HepG2 (cell line): ENCODE results near the gene MISP3. TPM values are rescaled to one million over a fixed set of nuclear protein-coding genes. Genes with fewer than 3 reads are reported as not detected.

Source experiments
- ASH2L ChIP-seq: fragments of 300-600, 200-600 bp; sonication (generic); IDR thresholded peaks from 2 replicates; pipeline ENCODE4 v1.7.0; 2017; ENCODE audit warnings: low read depth, mild to moderate bottlenecking, moderate library complexity, mixed read lengths, low read length; ENCODE audit not compliant: insufficient read length
- DMAP1 ChIP-seq: IDR thresholded peaks from 2 replicates; pipeline ENCODE4 v1.6.1; 2016
- GMEB2 ChIP-seq: IDR thresholded peaks from 2 replicates; pipeline ENCODE4 v1.6.1; 2016; ENCODE audit warnings: missing biosample characterization, missing genetic modification reagents, low read depth
- HNRNPL ChIP-seq: fragments of 200-400 bp; formaldehyde crosslinking; IDR thresholded peaks from 2 replicates; pipeline ENCODE4 v1.6.1; 2017; ENCODE audit warnings: mild to moderate bottlenecking, low read depth, low read length
- JDP2 ChIP-seq: sonication (generic); formaldehyde crosslinking; IDR thresholded peaks from 2 replicates; pipeline ENCODE4 v1.8.1; 2022; ENCODE audit warnings: missing genetic modification reagents, borderline replicate concordance
- KDM5B ChIP-seq: sonication (generic); formaldehyde crosslinking; IDR thresholded peaks from 2 replicates; pipeline ENCODE4 v1.4.0; 2020; ENCODE audit warnings: missing genetic modification reagents, mild to moderate bottlenecking, borderline replicate concordance
- NRL ChIP-seq: sonication (generic); formaldehyde crosslinking; IDR thresholded peaks from 2 replicates; pipeline ENCODE4 v1.5.0; 2020; ENCODE audit warnings: missing genetic modification reagents, mild to moderate bottlenecking, moderate library complexity, borderline replicate concordance
- PCBP2 ChIP-seq: fragments of 200-400 bp; formaldehyde crosslinking; optimal IDR thresholded peaks from 2 replicates; pipeline ENCODE3; 2018; ENCODE audit warnings: low read length, low read depth; ENCODE audit not compliant: poor library complexity, severe bottlenecking
- RARA ChIP-seq: IDR thresholded peaks from 2 replicates; pipeline ENCODE4 v1.6.1; 2016; ENCODE audit warnings: missing genetic modification reagents, missing compliant biosample characterization
- REL ChIP-seq: sonication (generic); formaldehyde crosslinking; conservative IDR thresholded peaks from 2 replicates; pipeline ENCODE4 v1.8.0; 2022; ENCODE audit warnings: mild to moderate bottlenecking, missing genetic modification reagents, moderate library complexity
- RNF219 ChIP-seq: sonication (generic); formaldehyde crosslinking; IDR thresholded peaks from 2 replicates; pipeline ENCODE4 v1.5.0; 2020; ENCODE audit warnings: mild to moderate bottlenecking, missing genetic modification reagents
- SALL1 ChIP-seq: sonication (generic); formaldehyde crosslinking; IDR thresholded peaks from 2 replicates; pipeline ENCODE4 v1.8.0; 2022; ENCODE audit warnings: mild to moderate bottlenecking, missing genetic modification reagents
- TIGD3 ChIP-seq: sonication (generic); formaldehyde crosslinking; IDR thresholded peaks from 2 replicates; pipeline ENCODE4 v1.5.1; 2020; ENCODE audit warnings: mild to moderate bottlenecking, missing genetic modification reagents, borderline replicate concordance
- ZFP91 ChIP-seq: sonication (generic); formaldehyde crosslinking; IDR thresholded peaks from 2 replicates; pipeline ENCODE4 v1.9.0; 2022; ENCODE audit warnings: missing genetic modification reagents, mild to moderate bottlenecking, borderline replicate concordance
- ZMAT3 ChIP-seq: sonication (generic); formaldehyde crosslinking; conservative IDR thresholded peaks from 2 replicates; pipeline ENCODE4 v1.7.0; 2021; ENCODE audit warnings: missing genetic modification reagents
- ZNF362 ChIP-seq: sonication (generic); formaldehyde crosslinking; IDR thresholded peaks from 2 replicates; pipeline ENCODE4 v1.4.0; 2020; ENCODE audit warnings: missing genetic modification reagents, mild to moderate bottlenecking, borderline replicate concordance
- ZNF75D ChIP-seq: sonication (generic); formaldehyde crosslinking; IDR thresholded peaks from 2 replicates; pipeline ENCODE4 v1.8.1; 2023; ENCODE audit warnings: missing genetic modification reagents, mild to moderate bottlenecking, borderline replicate concordance
- ZNF788 ChIP-seq: sonication (generic); formaldehyde crosslinking; IDR thresholded peaks from 2 replicates; pipeline ENCODE4 v1.5.0; 2020; ENCODE audit warnings: mild to moderate bottlenecking, missing genetic modification reagents, borderline replicate concordance
- ZSCAN12 ChIP-seq: sonication (generic); formaldehyde crosslinking; IDR thresholded peaks from 2 replicates; pipeline ENCODE4 v1.9.0; 2021; ENCODE audit warnings: mild to moderate bottlenecking, missing genetic modification reagents
- ZSCAN21 ChIP-seq: sonication (generic); formaldehyde crosslinking; IDR thresholded peaks from 2 replicates; pipeline ENCODE4 v1.8.0; 2022; ENCODE audit warnings: mild to moderate bottlenecking, missing genetic modification reagents, moderate library complexity, borderline replicate concordance
- polyA plus RNA-seq, 8 experiments: library from polyadenylated mRNA; depleted of rRNA in 3 of 8; stranded (reverse) in 7 of 8; unstranded in 1 of 8; fragments of >200 nt; fragmentation: Illumina TruSeq in 4 of 8; extraction: Trizol in 4 of 8; gene quantifications; 2 replicates each; pipeline versions ENCODE4 v1.2.1 to v1.2.3, GENCODE V29; 2011 to 2016; ENCODE audit warnings: low read depth in 4 of 8, missing spikeins in 1 of 8, mixed read lengths in 1 of 8; ENCODE audit not compliant: insufficient read depth in 1 of 8
- total RNA-seq, 5 experiments: library from RNA; depleted of rRNA; stranded (reverse); fragments of >200 nt; fragmentation: Illumina TruSeq; extraction: Trizol; gene quantifications; 2 replicates each; pipeline ENCODE4 v1.2.3, GENCODE V29; 2016; ENCODE audit warnings: low read depth in 1 of 5

MISP3 gene
- total and polyA plus RNA-seq, 2 of the 13 experiments (the other 11 are each of a cell fraction or from before 2014, with no cell fraction given) = 2.5 to 5.4 TPM

GRCh38 chr19:14073925-14074838 lies 1.6 kb downstream of the MISP3 start (continued):
- no peak for TF ChIP-seq RNF219 (CRISPR knock-in tag)
- 0 out of 2 replicates have a peak, but pooled peaks have one; percentile 30 for TF ChIP-seq NRL (CRISPR knock-in tag)
- TF ChIP-seq KDM5B = peak; percentile 57; the same call in 1 of the 2 replicates
- 0 out of 2 replicates have a peak, but pooled peaks have one; percentile 9 for TF ChIP-seq ZNF788 (CRISPR knock-in tag)
- no peak for TF ChIP-seq ZNF75D
- TF ChIP-seq TIGD3 = no peak
- no peak for TF ChIP-seq ZSCAN21 (CRISPR knock-in tag)
- no peak for TF ChIP-seq RARA
- no peak for TF ChIP-seq JDP2 (CRISPR knock-in tag)
- peak; percentile 19 for TF ChIP-seq ASH2L
- TF ChIP-seq ZNF362 (CRISPR knock-in tag) = no peak
- TF ChIP-seq HNRNPL = 0 out of 2 replicates have a peak, but pooled peaks have one; percentile 35
- no peak; the same call in 1 of the 2 replicates for TF ChIP-seq ZMAT3
- no peak for TF ChIP-seq PCBP2
- TF ChIP-seq SALL1 (CRISPR knock-in tag) = no peak
- TF ChIP-seq DMAP1 (CRISPR knock-in tag) = peak; percentile 37; the same call in 1 of the 2 replicates
- TF ChIP-seq ZFP91 (CRISPR knock-in tag) = peak; percentile 29; the same call in 1 of the 2 replicates
- TF ChIP-seq GMEB2 (CRISPR knock-in tag) = no peak
- no peak for TF ChIP-seq REL
- TF ChIP-seq ZSCAN12 = no peak
